PC-3 (cell line): ENCODE results near the gene RNF26. TPM values are rescaled to one million over a fixed set of nuclear protein-coding genes. Genes with fewer than 3 reads are reported as not detected.

Source experiments
- ATAC-seq: fragments of 200-7000 bp; cut with Tn5 transposase; 2 replicates; pipeline ENCODE4 v1.9.1; 2020; ENCODE audit warnings: mild to moderate bottlenecking, moderate library complexity
- BruUV-seq: library from RNA; stranded (reverse); fragments of 400-500 nt; replicated peaks from 2 replicates; lab custom pipeline; 2021; lab: Mats Ljungman, UMichigan
- CTCF ChIA-PET: fragments of 300-600 bp; sonication (Branson Sonifier 250); formaldehyde crosslinking; loops from one replicate; lab custom pipeline; 2022; ENCODE audit warnings: antibody characterized with exemption; lab: Charles Lee
- POLR2A ChIA-PET: fragments of 300-600 bp; sonication (Branson Sonifier 250); formaldehyde crosslinking; loops from one replicate; lab custom pipeline; 2022; ENCODE audit warnings: antibody characterized with exemption; ENCODE audit not compliant: unreplicated experiment; lab: Charles Lee
- DNase-seq: peaks from one replicate; pipeline ENCODE4 v3.0.0-alpha.2; 2015
- H2AFZ ChIP-seq: fragments of 300-600 bp; sonication (generic); 2 replicates; pipeline ENCODE4 v1.6.0; 2016; ENCODE audit warnings: antibody characterized with exemption, low read length
- H3F3A ChIP-seq: fragments of 300-600 bp; sonication (generic); one replicate; pipeline ENCODE4 v1.6.0; 2017; ENCODE audit warnings: antibody characterized with exemption, low read length, control low read depth, mild to moderate bottlenecking; ENCODE audit not compliant: unreplicated experiment
- H3K27ac ChIP-seq: fragments of 300-600 bp; sonication (generic); 2 replicates; pipeline ENCODE4 v1.5.1; 2016; ENCODE audit warnings: mild to moderate bottlenecking, low read length
- H3K27me3 ChIP-seq: fragments of 300-600 bp; sonication (generic); 2 replicates; pipeline ENCODE4 v1.6.1; 2016; ENCODE audit warnings: low read length, mixed read lengths
- H3K36me3 ChIP-seq: fragments of 300-600 bp; sonication (generic); 2 replicates; pipeline ENCODE4 v1.6.1; 2016; ENCODE audit warnings: low read depth, mixed run types, low read length, mixed read lengths
- H3K4me1 ChIP-seq: fragments of 300-600 bp; sonication (generic); 2 replicates; pipeline ENCODE4 v1.5.1; 2016; ENCODE audit warnings: low read length; ENCODE audit not compliant: insufficient read depth
- H3K4me2 ChIP-seq: fragments of 300-600 bp; sonication (generic); 2 replicates; pipeline ENCODE4 v1.6.0; 2016; ENCODE audit warnings: low read length
- H3K4me3 ChIP-seq: fragments of 300-600 bp; sonication (generic); 2 replicates; pipeline ENCODE4 v1.5.1; 2016; ENCODE audit warnings: mild to moderate bottlenecking, low read length, mixed read lengths
- H3K79me2 ChIP-seq: fragments of 300-600 bp; sonication (generic); 2 replicates; pipeline ENCODE4 v1.6.1; 2017; ENCODE audit warnings: low read length, mixed read lengths
- H3K9ac ChIP-seq: fragments of 300-600 bp; sonication (generic); 2 replicates; pipeline ENCODE4 v1.6.0; 2016; ENCODE audit warnings: mild to moderate bottlenecking, low read length
- H3K9me2 ChIP-seq: fragments of 300-600 bp; sonication (generic); replicated peaks from 2 replicates; pipeline ENCODE4 v1.6.1; 2016; ENCODE audit warnings: mixed run types, low read length, mixed read lengths
- H3K9me3 ChIP-seq: fragments of 300-600 bp; sonication (generic); 2 replicates; pipeline ENCODE4 v1.6.1; 2016; ENCODE audit warnings: low read length, mixed read lengths
- H4K20me1 ChIP-seq: fragments of 300-600 bp; sonication (generic); 2 replicates; pipeline ENCODE4 v1.6.1; 2016; ENCODE audit warnings: low read length, mixed read lengths
- CTCF ChIP-seq: fragments of 300-600 bp; sonication (generic); conservative IDR thresholded peaks from 2 replicates; pipeline ENCODE4 v1.5.1; 2017; ENCODE audit warnings: antibody characterized with exemption, low read depth, mild to moderate bottlenecking, low read length
- EZH2 ChIP-seq: fragments of 300-600 bp; sonication (generic); IDR thresholded peaks from one replicate; pipeline ENCODE4 v1.6.1; 2017; ENCODE audit warnings: antibody characterized with exemption, mild to moderate bottlenecking, low read length; ENCODE audit not compliant: unreplicated experiment
- EZH2phosphoT487 ChIP-seq: fragments of 300-600 bp; sonication (generic); IDR thresholded peaks from 2 replicates; pipeline ENCODE4 v1.6.1; 2018; ENCODE audit warnings: mild to moderate bottlenecking, antibody characterized with exemption, low read length, borderline replicate concordance
- intact Hi-C: fragments of 100-400 bp; cut with micrococcal nuclease; formaldehyde crosslinking; loops from 2 replicates; pipeline ENCODE4 v1.9.0; 2023
- total RNA-seq: library from RNA; depleted of rRNA; stranded (reverse); fragments of >200 nt; gene quantifications from 2 replicates; pipeline ENCODE4 v1.2.3, GENCODE V29; 2014

RNF26 gene
- total RNA-seq, 1 experiment from 2014 or later = 22.9 TPM

- POLR2A ChIA-PET = no interaction called here
- Histone ChIP-seq H3K9ac (peak overlapping the region; percentile 47), H2AFZ (peak overlapping the region; percentile 93), H3K27ac (no peak overlapping the region), H3K4me2 (peak overlapping the region; percentile 86), H3K79me2 (no peaks in the 10 kb centered on the region), H4K20me1 (no peaks in the 10 kb centered on the region), H3K9me2 (no peaks in the 10 kb centered on the region), H3K36me3 (no peaks in the 10 kb centered on the region), H3K9me3 (no peaks in the 10 kb centered on the region), H3K27me3 (no peaks in the 10 kb centered on the region), H3K4me1 (peaks cover 23% of the 10 kb centered on the region), H3F3A (peaks cover 5% of the 10 kb centered on the region), H3K4me3 (peak overlapping the region; percentile 68)
- TF ChIP-seq EZH2phosphoT487 (no peak), CTCF (peak; percentile 92)
- DNase-seq (peak; percentile 70), ATAC-seq (peak; percentile 41)
- CTCF ChIA-PET = interaction anchor here (0.6 to 1.8 kb wide), 8 partner anchors 12 to 234 kb away, joined by 3 to 15 read pairs (median 3); partner anchors contain the start of gene USP2
- intact Hi-C loops = loop anchor here (1.0 kb wide), 2 partner anchors 18 to 118 kb away; no protein-coding TSS in a partner anchor
- BruUV-seq = no TSS peak
Measured at GRCh38 chr11:119356349-119357031, 22.2 kb downstream of the RNF26 start.

GRCh38 chr11:119357074-119357473 lies 22.7 kb downstream of the RNF26 start:
- Histone ChIP-seq H3K36me3 (no peaks in the 10 kb centered on the region), H3K27me3 (no peaks in the 10 kb centered on the region), H3F3A (peaks cover 5% of the 10 kb centered on the region), H3K27ac (no peak overlapping the region), H3K4me2 (peak overlapping the region; percentile 86; the same call in 1 of the 2 replicates), H3K4me1 (peaks cover 29% of the 10 kb centered on the region), H3K79me2 (no peaks in the 10 kb centered on the region), H3K4me3 (peak overlapping the region; percentile 68; the same call in 1 of the 2 replicates), H3K9ac (no peak overlapping the region), H2AFZ (no peak overlapping the region), H3K9me3 (no peaks in the 10 kb centered on the region), H4K20me1 (no peaks in the 10 kb centered on the region), H3K9me2 (no peaks in the 10 kb centered on the region)
- BruUV-seq = no TSS peak
- intact Hi-C loops = no loop called here
- ChIA-PET POLR2A (no interaction called here), CTCF (interaction anchor here (1.0 to 1.8 kb wide), 4 partner anchors 15 to 118 kb away, joined by 3 to 15 read pairs (median 11); partner anchors contain the start of gene USP2)
- DNase-seq (no peak), ATAC-seq (no peak)
- TF ChIP-seq EZH2 (no peak), CTCF (no peak), EZH2phosphoT487 (no peak)
